ENCODE results near the gene SLAMF1.

Gene SLAMF1

GRCh38 chr1:160558660-160559380, 88.0 kb downstream of the SLAMF1 start:
- DNase-seq = no peak
